Adrenal gland (tissue), 12 donors: ENCODE results near the gene ABCC5. TPM values are rescaled to one million over a fixed set of nuclear protein-coding genes. Genes with fewer than 3 reads are reported as not detected.
"Not testable (repeated sequence)": the region's sequence is repeated elsewhere in the genome, so short reads cannot be mapped to it uniquely, and the experiment has no call there.

Experiments
- DNase-seq, 7 donors: peaks; one replicate each; pipeline ENCODE4 v3.0.0-alpha.2; 2019 to 2020
- H3K27ac ChIP-seq, 5 donors: fragments of 200-600 bp; sonication (generic) in 4 of 5; 1 replicate in 3 of 5; 2 replicates in 2 of 5; pipeline versions ENCODE4 v1.5.1 to v1.8.0; 2016 to 2020; ENCODE audit warnings: mild to moderate bottlenecking in 1 of 5
- H3K27me3 ChIP-seq: fragments of 200-600 bp; 2 replicates; pipeline ENCODE4 v1.8.0; 2021
- H3K36me3 ChIP-seq, 2 donors: fragments of 200-600 bp; replicated peaks in 1 of 2; 1 replicate in 1 of 2; 2 replicates in 1 of 2; pipeline versions ENCODE4 v1.5.1 to v1.8.0; 2018 to 2022
- H3K4me1 ChIP-seq, 2 donors: fragments of 200-600 bp; replicated peaks in 1 of 2; 1 replicate in 1 of 2; 2 replicates in 1 of 2; pipeline versions ENCODE4 v1.5.1 to v1.8.0; 2018 to 2021
- H3K4me3 ChIP-seq, 4 donors: fragments of 200-600 bp; sonication (generic) in 3 of 4; one replicate each; pipeline ENCODE4 v1.5.1; 2016 to 2018
- H3K9me3 ChIP-seq, 3 donors: fragments of 200-600 bp; sonication (generic) in 1 of 3; replicated peaks in 1 of 3; 1 replicate in 2 of 3; 2 replicates in 1 of 3; pipeline versions ENCODE4 v1.5.1 to v1.8.0; 2016 to 2021
- CTCF ChIP-seq, 6 experiments: fragments of 450-650 bp in 4 of 6; fragments of 200-600 bp in 2 of 6; sonication (generic) in 1 of 6; IDR thresholded peaks; 1 replicate in 5 of 6; 2 replicates in 1 of 6; pipeline versions ENCODE4 v1.5.1 to v1.8.0; 2016 to 2021; ENCODE audit warnings: antibody characterized with exemption in 6 of 6, mild to moderate bottlenecking in 2 of 6, moderate library complexity in 1 of 6
- POLR2A ChIP-seq, 2 donors: fragments of 450-650 bp; IDR thresholded peaks; one replicate each; pipeline ENCODE4 v1.6.1; 2017; ENCODE audit warnings: antibody characterized with exemption in 2 of 2, mild to moderate bottlenecking in 2 of 2, moderate library complexity in 1 of 2
- WGBS, 4 donors: extraction: QIAGEN DNeasy Blood & Tissue Kit in 2 of 4; methylation state at CpG; one replicate each; pipeline versions ENCODE4 v1.1.5 to v1.1.7; 2013 to 2017; 5-methylcytosine and 5-hydroxymethylcytosine counted together
- intact Hi-C, 2 donors: fragments of 100-400 bp; cut with DNase I; formaldehyde crosslinking; loops; one replicate each; pipeline versions ENCODE4 v1.14.1 to v1.15.0; 2022 to 2023
- polyA plus RNA-seq, 3 donors: library from polyadenylated mRNA; stranded (reverse); fragments of 200-250 nt in 2 of 3; fragments of 350-450 nt in 1 of 3; fragmentation: Illumina TruSeq in 1 of 3; extraction: RNeasy Lipid Tissue Mini Kit (QIAGEN cat#74804) in 1 of 3; gene quantifications; one replicate each; pipeline ENCODE4 v1.2.3, GENCODE V29; 2013 to 2014
- total RNA-seq, 9 donors: library from RNA; depleted of rRNA in 4 of 9; stranded (reverse); fragments of >200 nt in 4 of 9; fragments of 120-200 nt in 1 of 9; fragmentation: NEBNext Ultra II Directional in 1 of 9; extraction: Animal tissue kit (Norgen Biotek cat#: 25700) in 1 of 9; gene quantifications; one replicate each; pipeline versions ENCODE4 v1.1.0 to v1.2.4, GENCODE V29; 2013 to 2023
- donor health status: healthy with polysubstance abuse.
- donor health status: Bipolar disorder and iron deficiency.
- donor health status: DM: yes; HTN: yes; CAD: no.
- donor health status: DM: no; HTN: no; CAD: no.
- donor health status: DM: no; HTN: no; CAD: no.
- donor health status: DM: yes; HTN: yes; CAD: no.

The ABCC5 gene
- total and polyA plus RNA-seq, 12 donors: 11.4 to 53.9 (median 25.0) TPM

GRCh38 chr3:184031187-184031792, 13.6 kb upstream of the ABCC5 start, which contains the start of gene HTR3D:
TSS of gene HTR3D (plus strand) at chr3:184031742. CDS start at chr3:184031742, 0 bp downstream.
- WGBS, 4 donors: 69 to 86% (median 72%) methylated on average over 4 of the region's 4 CpGs
- no peak within 1 kb of the TSS for H3K27ac ChIP-seq
- no peaks in the 10 kb centered on the region for H3K27me3 ChIP-seq
- no peaks in the 10 kb centered on the region for H3K4me1 ChIP-seq
- no peaks in the 10 kb centered on the region for H3K36me3 ChIP-seq
- intact Hi-C loops: no loop called here
- no peak within 1 kb of the TSS for H3K4me3 ChIP-seq
- no peak for DNase-seq
- H3K9me3 ChIP-seq: no peaks in the 10 kb centered on the region
- TF ChIP-seq POLR2A (IDR thresholded peaks at IDR 0.05): no peak
- no peak for TF ChIP-seq CTCF (IDR thresholded peaks at IDR 0.05)

DNA sequence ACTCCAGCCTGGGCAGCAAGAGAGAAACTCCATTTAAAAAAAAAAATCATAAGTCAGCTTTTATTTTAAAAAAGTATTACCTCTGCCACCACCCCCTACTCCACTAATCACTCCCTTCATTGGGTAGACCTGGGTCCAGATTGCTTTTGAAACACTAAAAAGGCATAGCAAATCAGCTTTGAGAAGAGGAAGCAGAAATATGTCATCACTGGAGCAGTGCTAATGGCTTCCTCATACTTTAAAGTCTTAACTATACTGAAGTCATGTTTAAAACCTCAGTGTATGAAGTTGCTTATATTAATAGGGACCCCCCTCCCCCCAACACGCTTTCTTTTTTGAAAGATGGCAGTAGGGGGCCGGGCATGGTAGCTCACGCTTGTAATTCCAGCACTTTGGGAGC, 12.9 kb upstream of the ABCC5 start:
- TF ChIP-seq CTCF (IDR thresholded peaks at IDR 0.05) (no peak), POLR2A (IDR thresholded peaks at IDR 0.05) (no peak)
- DNase-seq: no peak
- H3K4me1 ChIP-seq: no peaks in the 10 kb centered on the region
- no peaks in the 10 kb centered on the region for H3K9me3 ChIP-seq
- intact Hi-C loops: no loop called here
- WGBS, 4 donors: 69 to 92% (median 78%) methylated on average over 3 of the region's 3 CpGs
- no peak overlapping the region for H3K4me3 ChIP-seq
- H3K36me3 ChIP-seq: no peaks in the 10 kb centered on the region
- H3K27ac ChIP-seq: no peak overlapping the region
- H3K27me3 ChIP-seq: no peaks in the 10 kb centered on the region

- intact Hi-C loops: no loop called here
- Histone ChIP-seq H3K27ac (no peak overlapping the region), H3K36me3 (no peaks in the 10 kb centered on the region), H3K4me3 (no peak overlapping the region), H3K27me3 (no peaks in the 10 kb centered on the region), H3K4me1 (no peaks in the 10 kb centered on the region), H3K9me3 (no peaks in the 10 kb centered on the region)
- TF ChIP-seq CTCF (IDR thresholded peaks at IDR 0.05) (no peak), POLR2A (IDR thresholded peaks at IDR 0.05) (no peak)
- no peak for DNase-seq
- 57 to 76% (median 69%) methylated on average over 2 of the region's 2 CpGs for WGBS, 4 donors
Measured at GRCh38 chr3:184029443-184029842, 11.8 kb upstream of the ABCC5 start.

GRCh38 chr3:184028275-184028890, 10.7 kb upstream of the ABCC5 start:
- H3K36me3 ChIP-seq, DNase-seq, intact Hi-C loops, H3K4me1 ChIP-seq, H3K9me3 ChIP-seq, H3K27me3 ChIP-seq, H3K27ac ChIP-seq, H3K4me3 ChIP-seq: not testable (repeated sequence)
- WGBS, 4 donors: 85 to 95% (median 88%) methylated on average over 1 of the region's 1 CpG

DNA sequence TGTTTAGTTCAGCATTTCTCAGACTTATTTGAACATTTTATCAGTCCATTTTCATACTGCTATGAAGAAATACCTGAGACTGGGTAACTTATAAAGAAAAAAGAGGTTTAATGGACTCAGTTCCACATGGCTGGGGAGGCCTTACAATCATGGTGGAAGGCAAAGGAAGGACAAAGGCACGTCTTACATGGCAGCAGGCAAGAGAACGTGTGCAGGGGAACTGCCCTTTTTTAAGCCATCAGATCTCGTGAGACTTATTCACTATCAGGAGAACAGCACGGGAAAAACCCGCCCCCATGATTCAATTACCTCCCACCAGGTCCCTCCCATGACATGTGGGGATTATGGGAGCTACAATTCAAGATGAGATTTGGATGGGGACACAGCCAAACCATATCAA, 7.6 kb upstream of the ABCC5 start:
- H3K9me3 ChIP-seq, intact Hi-C loops, H3K4me3 ChIP-seq, H3K27me3 ChIP-seq, H3K36me3 ChIP-seq, H3K27ac ChIP-seq, H3K4me1 ChIP-seq, DNase-seq: not testable (repeated sequence)
- WGBS, 4 donors: 68 to 81% (median 73%) methylated on average over 5 of the region's 5 CpGs
